GM18505 (cell line): ENCODE measurements around the gene PALLD.
A peak's percentile ranks its signal among the peaks of the same experiment; 100 is the strongest.
"Not testable (repeated sequence)": the region's sequence is repeated elsewhere in the genome, so short reads cannot be mapped to it uniquely, and the experiment has no call there.

Source experiments
- ATAC-seq: cut with Tn5 transposase; IDR thresholded peaks from one replicate; pipeline ENCODE4 v1.9.1; 2021; ENCODE audit not compliant: unreplicated experiment
- POLR2A ChIP-seq: IDR thresholded peaks from 4 replicates; pipeline ENCODE4 v1.6.1; 2011; ENCODE audit warnings: borderline replicate concordance; ENCODE audit not compliant: insufficient read depth, insufficient read length; ENCODE audit errors: extremely low read depth

PALLD gene

DNA sequence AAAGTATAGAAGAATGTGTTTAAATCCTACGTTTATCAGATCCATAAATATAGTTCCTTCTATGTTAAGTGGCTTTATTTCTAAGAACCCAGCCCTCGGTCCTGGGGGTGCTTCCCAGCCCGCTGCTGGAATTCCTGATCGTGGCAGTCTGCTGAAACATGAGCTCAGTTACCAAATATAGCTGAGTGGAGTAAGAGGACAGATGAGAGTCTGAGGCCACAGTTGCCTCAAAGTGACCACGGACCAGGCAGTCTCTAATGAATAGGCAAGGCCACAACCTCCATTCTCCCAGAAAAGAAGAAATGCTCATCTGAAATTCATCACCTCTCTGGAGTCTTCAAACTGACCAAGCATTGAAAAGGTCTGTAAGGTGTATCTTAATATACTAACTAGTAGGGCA is at the start of gene PALLD:
Gene PALLD (plus strand): TSS at position 219 of the 400 bp plus-strand sequence.
- no peak for ATAC-seq

DNA sequence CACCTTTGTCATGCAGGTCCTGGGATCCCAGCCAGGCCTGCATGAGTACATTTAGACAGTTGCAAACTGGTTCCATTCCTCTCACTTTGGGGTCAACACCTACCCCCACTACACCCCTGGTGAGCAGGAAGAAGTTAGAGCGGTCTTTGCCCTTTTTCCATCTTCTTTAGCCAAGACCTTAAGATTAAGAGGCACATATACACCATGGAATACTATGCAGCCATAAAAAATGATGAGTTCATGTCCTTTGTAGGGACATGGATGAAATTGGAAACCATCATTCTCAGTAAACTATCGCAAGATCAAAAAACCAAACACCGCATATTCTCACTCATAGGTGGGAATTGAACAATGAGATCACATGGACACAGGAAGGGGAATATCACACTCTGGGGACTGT is 47.8 kb upstream of the PALLD start:
- not testable (repeated sequence) for ATAC-seq

More for the DNA sequence above, at the start of gene PALLD:
- TF ChIP-seq POLR2A: no peak

DNA sequence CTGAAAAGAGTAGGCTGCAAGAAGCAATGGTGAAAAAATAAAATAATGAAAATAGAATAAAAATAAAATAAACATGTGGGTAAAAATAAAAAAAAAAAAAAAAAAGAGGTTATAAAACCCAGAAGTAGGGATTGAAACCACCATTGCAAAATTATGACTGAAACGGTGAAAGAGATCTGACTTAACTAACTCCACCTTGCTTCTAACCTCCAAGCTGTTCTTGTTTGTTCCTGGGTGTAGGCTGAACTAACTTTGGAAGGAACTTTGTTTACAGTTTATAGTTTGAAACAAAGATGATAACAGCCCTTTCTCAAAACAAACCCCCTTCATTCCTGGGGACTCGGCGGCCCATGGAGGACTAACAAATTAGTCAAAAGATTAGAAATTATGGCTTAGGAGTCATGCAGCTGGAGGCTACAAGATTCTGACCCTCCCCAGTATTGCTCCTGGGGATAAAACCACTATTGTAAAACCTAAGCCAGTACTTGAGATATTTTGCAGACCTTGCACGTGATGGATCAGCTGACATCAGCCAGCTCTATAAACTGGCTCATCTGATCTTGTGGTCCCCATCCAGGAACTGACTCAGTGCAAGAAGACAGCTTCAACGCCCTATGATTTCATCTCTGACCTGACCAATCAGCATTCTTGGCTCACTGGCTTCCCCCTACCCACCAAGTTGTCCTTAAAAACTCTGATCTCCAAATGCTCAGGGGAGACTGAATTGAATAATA is 47.0 kb upstream of the PALLD start:
- ATAC-seq: no peak
- no peak for TF ChIP-seq POLR2A

DNA sequence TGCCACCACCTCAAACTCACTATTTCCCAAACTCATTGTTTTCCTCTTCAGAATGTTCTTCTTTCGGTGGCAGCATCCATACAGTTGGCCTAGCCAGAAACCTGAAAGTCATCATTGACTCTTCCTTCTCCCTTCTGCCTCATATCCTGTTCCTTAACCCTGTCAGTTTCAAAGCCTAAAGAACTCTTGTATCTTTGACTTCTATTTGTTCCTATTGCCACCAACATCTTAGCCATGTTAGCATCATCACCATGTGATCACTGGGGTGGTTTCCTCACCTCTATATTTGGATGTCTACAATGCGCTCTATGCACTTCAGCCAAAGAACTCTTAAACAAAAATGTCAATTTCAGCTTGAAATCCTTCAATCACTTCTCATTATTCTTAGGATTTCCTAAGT is 45.5 kb upstream of the PALLD start:
- no peak for TF ChIP-seq POLR2A
- ATAC-seq: no peak

DNA sequence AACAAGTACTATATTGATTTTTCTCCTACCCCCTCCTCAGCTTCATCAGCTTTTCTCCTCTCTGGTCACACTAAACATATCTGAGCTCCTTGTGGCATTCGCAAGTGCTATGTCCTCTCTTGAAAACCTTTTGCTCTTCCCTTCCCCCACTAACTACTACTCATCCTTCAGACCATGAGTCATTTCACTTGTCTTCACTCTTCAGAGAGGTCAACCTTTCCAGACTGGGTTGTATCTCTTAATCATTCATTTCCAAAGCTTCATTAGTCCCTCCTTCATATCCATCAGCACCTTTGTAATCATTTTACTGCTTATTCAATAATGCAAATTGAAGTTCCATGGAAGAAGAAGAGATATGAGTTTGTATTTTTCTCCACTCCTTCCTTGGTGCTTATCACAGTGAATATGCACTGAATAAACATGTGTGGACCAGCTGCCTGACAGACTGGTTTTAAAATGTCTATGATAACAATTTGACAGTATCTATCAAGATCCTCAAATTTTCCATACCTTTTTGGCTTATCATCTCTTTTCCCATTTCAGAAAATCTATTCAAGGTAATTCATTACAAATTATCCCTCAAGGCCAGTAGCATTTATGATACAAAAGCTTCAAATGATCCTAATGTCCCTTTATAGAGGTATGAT is 45.0 kb upstream of the PALLD start:
- peak; percentile 92 for ATAC-seq
- no peak for TF ChIP-seq POLR2A

DNA sequence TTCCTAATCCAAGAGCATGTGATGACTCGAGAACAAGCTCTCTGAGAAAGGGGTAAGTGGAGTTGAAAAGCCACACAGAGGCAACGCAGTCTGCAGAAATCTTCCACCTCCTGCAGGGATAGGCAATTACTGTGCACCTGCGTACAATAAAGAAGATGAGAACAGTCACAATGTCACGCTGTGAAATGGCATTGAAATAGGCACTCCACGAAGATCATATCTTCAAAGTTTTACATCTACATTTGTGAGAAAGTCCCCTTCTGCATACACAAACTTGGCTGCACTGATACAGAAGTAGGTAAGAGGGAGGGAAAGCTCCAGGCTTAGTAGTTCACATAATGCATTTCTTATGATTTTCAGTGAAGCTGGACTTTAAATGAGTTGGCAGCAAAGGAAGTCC is 43.7 kb upstream of the PALLD start:
- no peak for TF ChIP-seq POLR2A
- no peak for ATAC-seq

DNA sequence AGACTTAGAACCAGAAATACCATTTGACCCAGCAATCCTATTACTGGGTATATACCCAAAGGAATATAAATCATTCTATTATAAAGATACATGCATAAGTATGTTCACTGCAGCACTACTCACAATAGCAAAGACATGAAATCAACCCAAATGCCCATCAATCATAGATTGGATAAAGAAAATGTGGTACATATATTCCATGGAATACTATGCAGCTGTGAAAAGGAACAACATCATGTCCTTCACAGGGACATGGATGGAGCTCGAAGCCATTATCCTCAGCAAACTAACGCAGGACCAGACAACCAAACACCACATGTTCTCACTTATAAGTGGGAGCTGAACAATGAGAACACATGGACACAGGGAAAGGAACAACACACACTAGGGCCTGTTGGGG is 38.6 kb upstream of the PALLD start:
- not testable (repeated sequence) for ATAC-seq

DNA sequence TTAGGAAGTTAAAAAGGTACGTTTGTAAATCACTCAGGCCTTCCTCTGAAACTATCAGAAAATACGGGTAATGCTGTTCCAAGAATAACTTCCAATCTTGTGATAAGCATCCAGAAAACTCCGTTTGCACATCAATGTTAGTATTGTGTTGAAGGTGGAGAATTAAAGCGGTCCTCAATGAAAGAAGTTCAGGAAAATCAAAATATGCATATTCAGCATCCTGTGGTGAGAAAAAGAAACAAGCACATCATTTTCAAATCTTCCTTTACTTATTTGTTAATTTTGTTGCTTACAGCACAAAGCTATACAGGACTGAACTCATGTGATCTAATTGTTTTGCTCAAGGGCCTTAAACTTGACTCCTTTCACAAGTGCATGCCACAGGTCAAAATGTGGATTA is 35.0 kb upstream of the PALLD start:
- no peak for ATAC-seq

DNA sequence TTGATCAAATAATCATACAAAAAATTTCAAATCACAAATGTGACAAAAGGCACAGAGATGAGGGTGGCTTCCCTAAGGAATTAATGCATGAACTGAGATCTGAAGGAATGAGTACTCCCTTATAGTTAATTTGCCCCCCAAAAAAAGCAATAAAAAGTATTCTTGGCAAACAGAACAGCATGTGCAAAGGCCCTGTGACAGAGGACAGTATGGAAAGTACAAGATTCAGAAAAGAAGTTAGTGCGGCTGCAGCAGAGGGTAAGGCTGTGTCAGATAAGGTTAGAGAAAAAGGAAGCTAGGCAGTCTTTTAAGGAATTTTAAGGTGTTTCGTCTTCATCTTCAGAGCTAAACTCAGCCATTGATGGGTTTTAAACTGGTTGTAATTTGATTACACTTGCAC is 23.9 kb upstream of the PALLD start:
- ATAC-seq: no peak
- TF ChIP-seq POLR2A: no peak

More for the DNA sequence above, 35.0 kb upstream of the PALLD start:
- TF ChIP-seq POLR2A: no peak

DNA sequence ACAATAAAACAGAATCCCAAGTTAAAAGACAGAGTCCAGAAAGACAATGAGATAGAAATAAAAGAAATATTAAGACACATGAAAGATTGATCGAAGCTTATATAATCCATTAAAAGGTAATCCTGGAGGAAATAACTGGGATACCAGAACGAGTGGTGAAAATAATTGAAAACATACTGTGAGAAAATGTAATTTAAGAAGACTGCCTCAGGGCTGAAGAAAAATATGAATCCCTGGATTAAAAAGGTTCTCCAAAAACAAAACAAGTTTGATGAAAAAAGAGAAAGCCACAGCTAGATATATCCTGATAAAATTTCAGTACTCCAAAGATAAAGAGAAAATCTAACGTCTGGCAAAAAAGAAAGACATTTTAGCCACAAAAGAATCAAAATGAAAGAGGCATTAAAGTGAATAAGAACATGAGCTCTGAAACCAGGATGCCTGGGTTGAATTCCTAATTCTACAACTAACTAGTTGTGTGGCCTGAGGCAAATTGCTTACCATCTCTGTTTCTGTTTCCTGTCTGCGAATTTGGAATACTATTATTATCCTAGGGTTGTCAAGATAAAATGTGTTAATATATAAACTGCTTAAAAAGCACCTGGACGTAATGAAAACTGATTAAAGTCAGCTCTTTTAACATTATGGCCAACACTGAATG is 22.1 kb upstream of the PALLD start:
- no peak for TF ChIP-seq POLR2A
- ATAC-seq: no peak

DNA sequence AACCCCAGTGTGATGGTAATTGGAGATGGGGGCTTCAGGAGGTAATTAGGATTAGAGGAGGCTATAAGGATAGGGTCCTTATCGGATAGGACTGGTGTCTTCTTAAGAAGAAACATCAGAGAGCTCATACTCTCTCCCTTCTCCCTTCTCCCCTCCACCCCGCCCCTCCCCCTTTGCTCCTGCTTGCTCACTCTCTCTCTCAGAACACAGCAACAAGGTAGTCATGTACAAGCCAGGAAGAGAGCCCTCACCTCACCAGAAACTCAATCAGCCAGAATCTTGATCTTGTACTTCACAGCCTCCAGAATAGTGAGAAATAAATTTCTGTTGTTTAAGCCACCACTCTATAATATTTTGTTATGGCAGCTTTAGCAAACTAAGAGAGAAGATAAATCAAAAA is 21.1 kb upstream of the PALLD start:
- no peak for ATAC-seq
- no peak for TF ChIP-seq POLR2A

DNA sequence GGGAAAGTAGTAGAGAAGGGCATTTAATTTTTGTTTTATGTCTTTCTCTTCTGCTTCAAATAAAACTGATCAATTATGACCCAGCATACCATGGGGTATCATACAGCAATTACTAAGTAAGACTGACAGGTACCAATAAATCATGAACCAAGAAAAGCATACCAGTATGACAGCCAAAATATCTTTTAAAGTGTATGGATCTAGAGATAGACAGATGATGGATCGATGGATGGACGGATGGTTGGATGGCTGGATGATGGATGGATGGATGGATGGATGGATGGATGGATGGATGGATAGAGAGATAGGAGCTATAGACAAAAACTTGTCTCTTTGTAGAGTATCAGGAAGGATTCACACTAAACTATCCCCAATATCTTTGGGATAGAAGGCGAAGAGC is 18.0 kb upstream of the PALLD start:
- no peak for ATAC-seq
- TF ChIP-seq POLR2A: no peak

DNA sequence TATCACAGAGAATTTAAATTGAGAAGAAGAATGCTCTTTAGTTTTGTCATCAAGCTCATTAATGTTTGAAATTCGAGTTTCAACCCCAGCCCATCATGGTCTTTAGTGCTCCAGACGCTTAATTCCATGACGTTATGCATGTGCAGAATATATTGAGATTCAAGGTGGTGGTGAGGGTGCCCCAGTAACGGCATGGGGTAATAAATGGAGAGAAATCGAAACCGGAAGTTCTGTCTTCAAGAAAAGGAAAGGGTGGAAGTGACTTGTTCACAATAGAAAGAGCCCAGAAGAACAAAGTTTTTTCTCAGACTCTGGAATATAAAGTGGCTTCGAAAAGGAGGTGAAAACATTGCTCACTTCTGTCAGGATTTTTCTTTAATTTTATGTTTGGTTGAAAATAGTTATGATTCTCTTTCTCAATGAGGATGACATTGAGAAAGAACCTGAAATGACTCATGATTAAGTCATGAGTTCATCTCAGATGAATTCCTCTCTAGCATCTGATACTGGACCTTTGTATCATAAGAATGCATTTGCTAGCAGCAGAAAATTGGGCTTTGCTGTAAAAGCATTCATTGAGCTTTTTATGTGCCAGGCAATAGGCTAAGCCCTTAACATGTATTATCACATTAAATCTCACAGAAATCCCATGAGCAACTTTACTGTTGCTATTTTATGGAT is 15.8 kb upstream of the PALLD start:
- no peak for TF ChIP-seq POLR2A
- ATAC-seq: no peak

DNA sequence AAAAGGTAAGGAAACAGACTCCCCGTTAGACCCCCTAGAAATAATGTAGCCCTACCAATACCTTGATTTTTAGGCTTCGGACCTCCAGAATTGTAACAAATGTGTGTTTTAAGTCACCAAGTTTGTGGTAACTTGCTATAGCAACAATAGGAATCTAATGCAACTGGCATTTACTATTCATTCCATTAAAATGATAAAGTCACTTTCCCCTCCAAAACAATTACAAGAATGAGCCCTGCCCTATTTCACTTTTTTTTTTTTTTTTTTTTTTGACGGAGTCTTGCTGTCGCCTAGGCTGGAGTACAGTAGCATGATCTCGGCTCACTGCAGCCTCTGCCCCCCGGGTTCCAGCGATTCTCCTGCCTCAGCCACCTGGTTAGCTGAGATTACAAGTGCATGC is 13.0 kb upstream of the PALLD start:
- no peak for TF ChIP-seq POLR2A
- ATAC-seq: no peak
